Measurements from ENCODE around the gene CD6. TPM values are rescaled to one million over a fixed set of nuclear protein-coding genes. Genes with fewer than 3 reads are reported as not detected.

The CD6 gene
- polyA plus RNA-seq, 1 donor (not counting 4 experiments of a cell fraction or from before 2014, with no cell fraction given): 0.03 TPM

DNA sequence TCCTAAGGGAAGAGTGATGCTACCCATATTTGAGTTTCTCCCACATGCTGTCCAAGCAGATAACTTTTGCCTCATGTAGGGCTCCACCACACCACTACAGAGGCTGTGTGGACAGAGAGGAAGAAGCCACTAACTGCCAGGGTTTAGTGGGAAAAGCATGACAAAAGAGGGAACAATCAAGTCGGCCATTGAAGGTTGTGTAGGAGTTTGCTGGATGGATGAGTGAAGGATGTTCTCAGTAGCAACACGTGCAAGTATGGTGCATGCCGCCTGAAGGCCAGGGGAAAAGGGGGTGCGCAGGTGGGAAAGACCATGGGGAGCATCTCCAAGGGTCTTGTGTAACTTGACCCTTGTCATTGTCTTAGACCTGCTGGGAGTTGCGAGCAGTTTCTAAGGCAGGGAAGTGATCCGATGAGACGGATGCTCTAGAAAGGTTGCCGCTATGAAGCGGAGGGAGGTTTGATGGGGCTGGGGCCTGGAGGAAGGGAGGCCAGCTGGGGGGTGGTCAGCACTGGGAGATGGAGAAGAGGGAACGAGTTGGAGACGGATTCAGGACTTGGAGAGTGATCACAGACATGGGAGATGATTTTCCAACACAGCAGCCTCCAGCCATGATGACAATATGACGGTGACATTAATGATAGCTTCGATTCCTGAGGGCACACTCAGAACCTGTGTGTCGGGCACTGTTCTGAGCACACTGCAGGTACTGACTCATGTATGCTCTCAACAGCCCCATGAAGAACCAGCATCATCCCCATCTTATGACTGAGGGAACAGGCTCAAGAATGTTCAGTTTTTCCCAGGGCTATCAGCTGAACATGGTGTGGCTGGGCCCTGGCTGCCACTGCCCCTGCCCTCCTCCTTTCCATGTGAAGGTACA lies 53.7 kb downstream of the CD6 start:
- H3K36me3 ChIP-seq (ENCODE audit: control insufficient read depth in 2 of 2, extremely low read depth in 1 of 2, insufficient read depth in 2 of 2, low read length in 2 of 2): no peaks in the 10 kb centered on the region
- H3K27me3 ChIP-seq (ENCODE audit: control insufficient read depth, extremely low read depth, insufficient read depth, low read length): peaks cover 30% of the 10 kb centered on the region
- DNase-seq (ENCODE audit: low read depth, low spot score): no peak
- no peak overlapping the region for H3K4me2 ChIP-seq (ENCODE audit: control insufficient read depth, extremely low read depth, insufficient read depth, low read depth, low read length)
- no peak for FAIRE-seq
- H3K4me3 ChIP-seq (ENCODE audit: control insufficient read depth in 2 of 3, extremely low read depth in 1 of 3, insufficient read depth in 2 of 3, low read depth in 1 of 3, low read length in 3 of 3): no peak overlapping the region
- no peaks in the 10 kb centered on the region for H3K9me3 ChIP-seq (ENCODE audit: control insufficient read depth, low read depth, low read length)
- H2AFZ ChIP-seq (ENCODE audit: control insufficient read depth, low read length): no peak overlapping the region
- no peaks in the 10 kb centered on the region for H3K79me2 ChIP-seq (ENCODE audit: control insufficient read depth, insufficient read depth, low read length)
- no peak overlapping the region for H3K9ac ChIP-seq (ENCODE audit: control insufficient read depth, extremely low read depth, insufficient read depth, low read length)
- TF ChIP-seq EZH2 (IDR thresholded peaks at IDR 0.05; ENCODE audit: low read length): no peak
- TF ChIP-seq, protein P1, sequence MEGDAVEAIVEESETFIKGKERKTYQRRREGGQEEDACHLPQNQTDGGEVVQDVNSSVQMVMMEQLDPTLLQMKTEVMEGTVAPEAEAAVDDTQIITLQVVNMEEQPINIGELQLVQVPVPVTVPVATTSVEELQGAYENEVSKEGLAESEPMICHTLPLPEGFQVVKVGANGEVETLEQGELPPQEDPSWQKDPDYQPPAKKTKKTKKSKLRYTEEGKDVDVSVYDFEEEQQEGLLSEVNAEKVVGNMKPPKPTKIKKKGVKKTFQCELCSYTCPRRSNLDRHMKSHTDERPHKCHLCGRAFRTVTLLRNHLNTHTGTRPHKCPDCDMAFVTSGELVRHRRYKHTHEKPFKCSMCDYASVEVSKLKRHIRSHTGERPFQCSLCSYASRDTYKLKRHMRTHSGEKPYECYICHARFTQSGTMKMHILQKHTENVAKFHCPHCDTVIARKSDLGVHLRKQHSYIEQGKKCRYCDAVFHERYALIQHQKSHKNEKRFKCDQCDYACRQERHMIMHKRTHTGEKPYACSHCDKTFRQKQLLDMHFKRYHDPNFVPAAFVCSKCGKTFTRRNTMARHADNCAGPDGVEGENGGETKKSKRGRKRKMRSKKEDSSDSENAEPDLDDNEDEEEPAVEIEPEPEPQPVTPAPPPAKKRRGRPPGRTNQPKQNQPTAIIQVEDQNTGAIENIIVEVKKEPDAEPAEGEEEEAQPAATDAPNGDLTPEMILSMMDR (optimal IDR thresholded peaks at IDR 0.05 in 1 of 3, IDR thresholded peaks at IDR 0.05 in 1 of 3, conservative IDR thresholded peaks at IDR 0.05 in 1 of 3; ENCODE audit: extremely low read depth in 1 of 3, insufficient read depth in 2 of 3, low read length in 3 of 3): no peak
- H3K27ac ChIP-seq (ENCODE audit: control insufficient read depth, insufficient read depth, low read length): no peak overlapping the region
- H3K9me1 ChIP-seq (ENCODE audit: control insufficient read depth, extremely low read depth, insufficient read depth, low read length): no peaks in the 10 kb centered on the region
- no peaks in the 10 kb centered on the region for H4K20me1 ChIP-seq (ENCODE audit: control insufficient read depth, extremely low read depth, insufficient read depth, low read length)
- H3K4me1 ChIP-seq (ENCODE audit: control insufficient read depth, extremely low read depth, insufficient read depth, low read length): peaks cover 2% of the 10 kb centered on the region
- dilution Hi-C loops (cut with MboI; ENCODE audit: extremely low pct_ligation_motif_present, low sequenced_read_pairs): no loop called here

DNA sequence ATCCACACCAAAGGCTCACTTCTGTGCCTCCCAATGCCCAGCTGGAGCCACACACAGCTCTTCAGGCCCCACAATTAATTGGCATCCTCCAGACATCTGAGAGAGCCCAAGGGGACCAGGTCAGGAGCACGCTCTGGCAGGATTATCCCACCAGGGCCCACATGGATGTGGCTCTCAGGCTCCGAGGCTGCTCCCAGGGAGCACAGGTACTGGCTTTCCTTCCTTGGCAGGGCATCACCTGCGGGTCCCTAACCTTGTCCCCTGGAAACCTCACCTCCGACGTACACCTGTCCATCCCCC lies 54.3 kb downstream of the CD6 start:
- H3K4me2 ChIP-seq (ENCODE audit: control insufficient read depth, extremely low read depth, insufficient read depth, low read depth, low read length): no peak overlapping the region
- DNase-seq (ENCODE audit: low read depth, low spot score): no peak
- no peak overlapping the region for H2AFZ ChIP-seq (ENCODE audit: control insufficient read depth, low read length)
- no peaks in the 10 kb centered on the region for H3K9me1 ChIP-seq (ENCODE audit: control insufficient read depth, extremely low read depth, insufficient read depth, low read length)
- H3K27me3 ChIP-seq (ENCODE audit: control insufficient read depth, extremely low read depth, insufficient read depth, low read length): peaks cover 30% of the 10 kb centered on the region
- H3K36me3 ChIP-seq (ENCODE audit: control insufficient read depth in 2 of 2, extremely low read depth in 1 of 2, insufficient read depth in 2 of 2, low read length in 2 of 2): no peaks in the 10 kb centered on the region
- H3K9ac ChIP-seq (ENCODE audit: control insufficient read depth, extremely low read depth, insufficient read depth, low read length): no peak overlapping the region
- TF ChIP-seq, protein P1 (optimal IDR thresholded peaks at IDR 0.05 in 1 of 3, IDR thresholded peaks at IDR 0.05 in 1 of 3, conservative IDR thresholded peaks at IDR 0.05 in 1 of 3; ENCODE audit: extremely low read depth in 1 of 3, insufficient read depth in 2 of 3, low read length in 3 of 3): no peak
- no peak for TF ChIP-seq EZH2 (IDR thresholded peaks at IDR 0.05; ENCODE audit: low read length)
- H3K27ac ChIP-seq (ENCODE audit: control insufficient read depth, insufficient read depth, low read length): no peak overlapping the region
- no peaks in the 10 kb centered on the region for H4K20me1 ChIP-seq (ENCODE audit: control insufficient read depth, extremely low read depth, insufficient read depth, low read length)
- dilution Hi-C loops (cut with MboI; ENCODE audit: extremely low pct_ligation_motif_present, low sequenced_read_pairs): no loop called here
- H3K79me2 ChIP-seq (ENCODE audit: control insufficient read depth, insufficient read depth, low read length): no peaks in the 10 kb centered on the region
- H3K4me1 ChIP-seq (ENCODE audit: control insufficient read depth, extremely low read depth, insufficient read depth, low read length): peaks cover 2% of the 10 kb centered on the region
- H3K9me3 ChIP-seq (ENCODE audit: control insufficient read depth, low read depth, low read length): no peaks in the 10 kb centered on the region
- H3K4me3 ChIP-seq (ENCODE audit: control insufficient read depth in 2 of 3, extremely low read depth in 1 of 3, insufficient read depth in 2 of 3, low read depth in 1 of 3, low read length in 3 of 3): no peak overlapping the region
- FAIRE-seq: no peak

All from keratinocyte (primary cell).